Stimulated activated CD8-positive, alpha-beta memory T cell treated with anti-CD3 and anti-CD28 coated beads, Interleukin-2, amount 100 ng/mL, for 1 hour (primary cell): Measurements from ENCODE around the gene ASCL5.

ENCODE experiments used
- DNase-seq, 2 donors: peaks; one replicate each; pipeline ENCODE4 v3.0.0-alpha.2; 2020; ENCODE audit warnings: low read depth in 2 of 2

ASCL5 gene

DNA sequence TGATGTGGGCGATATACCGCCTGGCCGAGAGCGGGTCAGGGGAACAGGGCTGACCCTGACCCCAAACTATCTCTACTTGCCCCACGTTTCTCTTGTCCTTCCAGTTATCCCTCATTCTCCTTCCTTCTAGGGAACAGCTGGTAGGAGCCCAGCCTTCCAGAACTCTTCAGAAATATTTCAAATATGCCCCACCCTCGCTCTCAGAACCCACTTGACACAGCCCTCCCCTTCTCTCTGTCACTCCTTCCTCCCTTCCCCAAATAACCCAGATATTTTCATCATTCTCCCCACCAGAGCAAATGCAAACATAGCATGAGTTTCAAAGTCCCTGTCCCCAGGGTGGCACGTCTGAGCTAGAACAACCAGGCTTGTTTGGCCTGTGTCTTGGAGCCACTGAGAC is 15.8 kb downstream of the ASCL5 start:
- DNase-seq: no peak

DNA sequence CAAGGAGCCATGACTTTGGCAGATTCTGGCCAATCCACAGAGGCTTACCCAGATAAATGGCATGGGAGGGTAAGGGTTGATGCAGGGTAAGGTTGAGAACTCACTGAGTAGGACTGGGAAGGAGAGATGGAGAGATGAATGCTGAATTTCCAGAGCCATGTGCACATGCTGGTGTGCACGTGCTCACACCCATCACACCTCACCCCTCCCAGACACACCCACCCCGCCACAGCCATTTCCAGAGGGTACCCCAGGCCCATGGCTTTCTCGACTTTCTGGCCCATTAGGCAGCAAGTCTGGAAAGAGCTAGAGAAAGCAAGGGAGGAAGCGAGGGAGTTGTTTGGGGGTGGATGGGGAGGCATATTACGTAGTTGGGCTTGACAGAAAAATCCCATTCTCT is 16.4 kb downstream of the ASCL5 start:
- no peak for DNase-seq

- no peak for DNase-seq
Observed at GRCh38 chr1:201110138-201110537, 16.8 kb downstream of the ASCL5 start.

GRCh38 chr1:201109651-201110050 is 17.3 kb downstream of the ASCL5 start:
- no peak for DNase-seq

DNA sequence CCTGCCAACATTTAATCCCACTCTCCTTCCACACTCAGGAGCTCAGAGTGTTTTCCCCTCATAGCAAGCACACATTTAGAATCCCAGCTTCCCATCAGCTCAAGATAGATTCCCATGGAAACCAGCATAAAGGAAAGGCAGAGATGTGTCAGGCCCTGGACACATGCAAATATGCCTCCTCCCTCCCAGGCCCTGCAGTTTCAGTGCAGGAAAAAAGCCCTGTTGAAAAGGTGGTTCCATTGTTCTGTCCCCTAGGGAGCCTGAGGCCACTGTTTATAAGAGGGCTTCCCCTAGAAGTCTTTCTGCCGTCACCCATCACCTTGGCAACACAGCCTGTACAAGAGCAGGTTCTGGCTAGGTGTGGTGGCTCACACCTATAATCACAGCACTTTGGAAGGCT is 18.4 kb downstream of the ASCL5 start:
- DNase-seq: no peak

GRCh38 chr1:201105688-201106087 is 21.3 kb downstream of the ASCL5 start:
- DNase-seq: no peak

DNA sequence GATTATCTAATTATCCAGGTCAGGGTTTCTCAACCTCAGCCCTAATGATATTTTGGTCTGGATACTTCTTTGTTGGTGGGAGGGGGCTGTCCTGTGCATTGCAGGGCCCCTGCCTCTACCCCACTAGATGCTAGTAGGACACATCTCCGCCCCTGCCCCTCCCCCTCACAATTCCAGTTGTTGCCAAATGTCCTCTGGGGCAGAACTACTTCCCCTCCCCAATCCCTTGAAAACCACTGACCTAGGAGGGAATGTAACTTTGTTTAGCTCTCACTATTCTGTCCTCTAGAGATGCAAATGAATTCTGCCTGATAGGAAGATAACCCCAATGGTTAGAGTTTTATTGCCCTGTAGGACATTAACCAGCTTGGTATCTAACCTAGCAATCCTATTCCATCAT is 22.8 kb downstream of the ASCL5 start:
- no peak for DNase-seq

- DNase-seq: no peak
Observed at GRCh38 chr1:201103666-201104065, 23.3 kb downstream of the ASCL5 start.

GRCh38 chr1:201100169-201100930 is 26.6 kb downstream of the ASCL5 start:
- DNase-seq: no peak

DNA sequence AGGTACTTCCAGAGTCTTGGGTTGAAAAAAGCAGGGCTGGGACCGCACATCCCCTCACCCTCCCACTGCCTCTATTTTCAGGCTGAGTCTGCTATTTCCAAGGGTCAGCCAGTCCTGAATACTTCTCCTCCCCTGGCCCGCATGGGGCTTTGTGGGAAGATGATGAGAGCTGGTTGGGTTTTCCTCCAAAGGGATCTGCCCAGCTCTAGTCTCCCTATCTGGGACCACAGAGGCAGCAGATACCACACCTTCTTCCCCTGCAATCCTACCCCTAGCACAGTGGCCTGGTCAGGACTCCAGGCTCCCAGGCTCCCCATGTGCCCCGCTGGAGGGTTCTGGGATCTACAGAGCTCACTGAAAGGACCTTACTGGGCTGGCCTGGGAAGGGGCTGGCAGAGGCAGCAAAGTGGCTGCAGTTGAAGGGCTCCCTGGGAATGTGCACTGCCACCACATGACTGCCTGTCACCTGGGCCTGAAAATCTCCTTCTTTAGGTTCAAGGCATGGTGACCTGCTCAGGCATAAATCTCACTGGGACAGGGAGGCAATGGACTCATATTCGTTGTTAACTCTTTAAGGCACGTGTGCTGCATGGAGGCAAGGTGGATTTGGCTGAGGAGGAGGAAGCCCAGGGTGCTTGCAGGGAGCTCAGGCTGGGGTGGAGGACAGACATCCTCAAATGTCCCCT is 27.8 kb downstream of the ASCL5 start:
- DNase-seq: no peak

- DNase-seq: no peak
Observed at GRCh38 chr1:201096977-201097856, 29.8 kb downstream of the ASCL5 start.

DNA sequence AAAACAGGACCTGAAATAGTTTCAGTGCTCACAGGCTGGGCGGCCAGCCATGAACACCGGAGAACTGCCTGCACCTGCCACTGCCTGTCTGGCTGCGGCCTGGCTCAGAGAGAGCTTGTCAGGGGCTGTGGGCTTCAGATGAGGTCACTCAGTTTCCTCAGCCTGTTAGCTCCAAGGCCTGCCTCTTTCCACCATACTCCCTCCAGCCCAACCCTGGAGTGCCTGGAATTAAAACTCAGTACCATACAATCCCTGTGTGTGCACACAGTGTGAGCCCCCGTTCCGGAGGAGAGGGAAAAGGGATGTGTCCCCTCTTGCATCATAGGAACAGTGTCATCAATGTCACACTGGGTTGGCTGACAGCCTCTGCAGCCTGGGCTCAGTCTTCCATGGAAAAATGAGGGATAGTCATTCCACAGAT is 30.9 kb downstream of the ASCL5 start:
- DNase-seq: no peak

GRCh38 chr1:201095581-201095980 is 31.4 kb downstream of the ASCL5 start:
- no peak for DNase-seq

DNA sequence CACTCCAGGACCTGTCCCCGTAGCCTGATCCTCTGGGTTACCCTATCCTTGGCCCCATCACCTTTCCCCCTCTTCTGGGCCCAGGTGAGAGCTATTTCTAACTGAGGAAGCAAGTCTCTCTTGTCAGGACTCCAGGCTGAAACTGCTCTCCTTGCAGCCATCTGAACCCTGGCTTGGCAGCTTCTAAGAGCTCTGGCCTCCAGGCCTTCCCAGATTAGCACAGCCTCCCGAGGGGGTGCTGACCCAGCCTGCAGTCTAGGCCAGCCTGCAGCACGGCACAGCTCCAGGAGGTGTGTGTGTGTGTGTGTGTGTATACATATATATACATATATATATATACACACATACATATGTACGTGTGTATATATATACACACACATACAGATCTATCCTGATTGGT is 32.2 kb downstream of the ASCL5 start:
- no peak for DNase-seq

DNA sequence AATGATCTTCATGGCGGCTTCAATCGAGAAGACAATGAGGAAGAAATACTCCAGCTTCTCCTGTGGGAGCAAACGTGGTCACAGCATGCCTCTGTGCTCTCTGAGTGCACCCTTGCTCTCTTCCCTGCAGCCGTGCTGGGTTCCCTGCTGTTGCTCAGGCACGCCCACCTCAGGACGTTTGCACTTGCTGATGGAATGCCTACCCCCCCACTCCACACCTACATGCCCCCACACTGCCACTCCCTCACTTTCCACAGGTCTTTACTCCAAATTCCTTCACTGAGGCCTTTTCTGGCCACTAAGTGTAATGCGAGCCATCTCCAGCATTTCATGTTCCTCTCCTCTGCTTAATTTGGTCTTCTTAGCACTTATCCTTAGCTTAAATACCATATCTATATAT is 33.0 kb downstream of the ASCL5 start:
- no peak for DNase-seq

- DNase-seq: no peak
Observed at GRCh38 chr1:201093561-201093960, 33.4 kb downstream of the ASCL5 start.

GRCh38 chr1:201092738-201093137 is 34.2 kb downstream of the ASCL5 start:
- DNase-seq: no peak

- no peak for DNase-seq
Observed at GRCh38 chr1:201091256-201091655, 35.7 kb downstream of the ASCL5 start.

- no peak for DNase-seq
Observed at GRCh38 chr1:201090541-201090940, 36.4 kb downstream of the ASCL5 start.

DNA sequence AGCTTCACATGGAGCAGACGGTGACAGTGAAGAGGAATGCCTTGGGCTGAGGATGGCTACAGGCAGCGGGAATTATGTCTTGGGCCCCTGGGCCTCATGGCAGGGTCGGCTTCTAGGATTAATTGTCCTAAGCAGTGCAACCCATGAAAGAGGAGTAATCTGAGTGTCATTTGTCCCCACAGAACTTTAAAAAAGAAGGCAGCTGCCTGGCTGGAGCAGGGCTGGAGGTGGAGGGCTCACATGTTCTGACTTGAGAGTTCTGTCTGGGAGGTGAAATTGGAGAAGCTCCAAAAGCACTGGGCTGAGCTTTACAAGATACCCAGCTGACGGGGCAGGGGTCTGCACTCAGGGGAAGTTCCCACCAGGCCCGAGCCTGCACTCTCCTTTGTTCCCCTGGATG is 37.4 kb downstream of the ASCL5 start:
- no peak for DNase-seq

GRCh38 chr1:201088901-201089525 is 38.0 kb downstream of the ASCL5 start:
- no peak for DNase-seq

DNA sequence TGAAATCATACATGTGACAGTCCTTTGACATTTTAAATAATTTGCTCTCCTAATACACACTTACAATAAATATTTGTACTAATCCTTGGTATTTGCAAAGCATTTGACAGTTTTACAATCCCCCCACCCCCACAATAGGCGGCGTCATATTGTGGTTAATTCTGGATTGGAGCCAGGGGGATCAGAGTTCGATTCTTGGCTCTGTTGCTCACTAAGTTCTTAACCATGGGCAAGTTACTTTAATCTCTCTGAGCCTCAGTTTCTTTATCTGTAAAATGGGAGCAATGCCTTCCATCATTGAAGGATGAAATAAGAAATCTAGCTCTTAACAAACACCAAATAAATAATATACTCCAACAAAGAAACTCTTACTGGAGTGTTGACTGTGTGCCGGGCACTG is 38.6 kb downstream of the ASCL5 start:
- no peak for DNase-seq
